A549 (cell line): ENCODE measurements around the gene TTC16.

Experiments used
- CHD2 ChIP-seq: fragments of 150-350 bp; IDR thresholded peaks from 2 replicates; pipeline ENCODE4 v1.6.1; 2014; ENCODE audit warnings: low read length; ENCODE audit not compliant: partially characterized antibody
- EP300 ChIP-seq, 2 experiments: fragments of >200 bp; sonication (Bioruptor Twin); formaldehyde crosslinking; IDR thresholded peaks; 2 replicates in 1 of 2; 3 replicates in 1 of 2; pipeline ENCODE4 v1.6.1; 2016 to 2017
- HDAC2 ChIP-seq: fragments of 200-600 bp; sonication (generic); IDR thresholded peaks from 2 replicates; pipeline ENCODE4 v1.6.1; 2016
- NPAS2 ChIP-seq: fragments of 250-450 bp; sonication (Bioruptor Pico); IDR thresholded peaks from 2 replicates; pipeline ENCODE4 v1.8.0; 2022; ENCODE audit warnings: mild to moderate bottlenecking, moderate library complexity, borderline replicate concordance
- RAD21 ChIP-seq, 2 experiments: fragments of >200 bp in 1 of 2; sonication (Bioruptor Twin) in 1 of 2; formaldehyde crosslinking in 1 of 2; IDR thresholded peaks in 1 of 2; conservative IDR thresholded peaks in 1 of 2; 2 replicates in 1 of 2; 3 replicates in 1 of 2; pipeline ENCODE4 v1.6.1; 2012 to 2018; ENCODE audit warnings: inconsistent platforms in 1 of 2
- SREBF2 ChIP-seq: fragments of 450-650 bp; IDR thresholded peaks from 2 replicates; pipeline ENCODE4 v1.6.1; 2014; ENCODE audit warnings: mild to moderate bottlenecking, moderate library complexity
- ZC3H11A ChIP-seq: fragments of 450-650 bp; IDR thresholded peaks from 2 replicates; pipeline ENCODE4 v1.6.1; 2014; ENCODE audit warnings: antibody characterized with exemption, mild to moderate bottlenecking
- ZFP36 ChIP-seq: fragments of 450-650 bp; IDR thresholded peaks from 2 replicates; pipeline ENCODE4 v1.6.1; 2014; ENCODE audit warnings: borderline replicate concordance; ENCODE audit not compliant: partially characterized antibody
- TF ChIP-seq, protein P1 (sequence below): fragments of >200 bp; sonication (Bioruptor Twin); formaldehyde crosslinking; IDR thresholded peaks from 3 replicates; pipeline ENCODE4 v1.5.1; 2016

DNA sequence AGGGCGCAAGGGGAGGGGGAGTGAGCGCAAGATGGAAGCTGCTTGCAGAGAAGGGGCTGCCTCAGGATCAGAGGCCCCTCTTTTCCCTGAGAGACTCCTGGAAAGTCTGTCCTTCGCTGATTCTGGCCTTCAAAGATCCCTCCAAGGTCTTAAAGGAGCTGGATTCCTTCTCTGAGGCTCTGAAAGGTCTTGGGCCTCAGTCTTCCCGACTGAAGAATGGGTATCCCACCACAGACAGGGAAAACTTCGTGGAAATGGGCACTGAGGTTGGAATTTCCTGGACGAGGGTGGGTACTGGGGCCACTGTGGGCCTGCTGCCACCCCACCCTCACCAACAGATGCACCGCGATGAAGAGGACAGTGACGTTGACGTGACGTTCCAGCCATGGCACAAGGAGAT, 3.5 kb upstream of the TTC16 start:
- TF ChIP-seq, protein P1, sequence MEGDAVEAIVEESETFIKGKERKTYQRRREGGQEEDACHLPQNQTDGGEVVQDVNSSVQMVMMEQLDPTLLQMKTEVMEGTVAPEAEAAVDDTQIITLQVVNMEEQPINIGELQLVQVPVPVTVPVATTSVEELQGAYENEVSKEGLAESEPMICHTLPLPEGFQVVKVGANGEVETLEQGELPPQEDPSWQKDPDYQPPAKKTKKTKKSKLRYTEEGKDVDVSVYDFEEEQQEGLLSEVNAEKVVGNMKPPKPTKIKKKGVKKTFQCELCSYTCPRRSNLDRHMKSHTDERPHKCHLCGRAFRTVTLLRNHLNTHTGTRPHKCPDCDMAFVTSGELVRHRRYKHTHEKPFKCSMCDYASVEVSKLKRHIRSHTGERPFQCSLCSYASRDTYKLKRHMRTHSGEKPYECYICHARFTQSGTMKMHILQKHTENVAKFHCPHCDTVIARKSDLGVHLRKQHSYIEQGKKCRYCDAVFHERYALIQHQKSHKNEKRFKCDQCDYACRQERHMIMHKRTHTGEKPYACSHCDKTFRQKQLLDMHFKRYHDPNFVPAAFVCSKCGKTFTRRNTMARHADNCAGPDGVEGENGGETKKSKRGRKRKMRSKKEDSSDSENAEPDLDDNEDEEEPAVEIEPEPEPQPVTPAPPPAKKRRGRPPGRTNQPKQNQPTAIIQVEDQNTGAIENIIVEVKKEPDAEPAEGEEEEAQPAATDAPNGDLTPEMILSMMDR = no peak
- TF ChIP-seq EP300 (IDR thresholded peaks at IDR 0.05) (no peak), ZC3H11A (no peak), ZFP36 (no peak), SREBF2 (no peak), RAD21 (conservative IDR thresholded peaks at IDR 0.05 in 1 of 2, IDR thresholded peaks at IDR 0.05 in 1 of 2) (no peak), HDAC2 (no peak), NPAS2 (CRISPR knock-in tag) (no peak), CHD2 (no peak)
